ENCODE measurements around the gene BAIAP2.
"Not testable (repeated sequence)": the region's sequence is repeated elsewhere in the genome, so short reads cannot be mapped to it uniquely, and the experiment has no call there.

The BAIAP2 gene

GRCh38 chr17:81022344-81022676 lies 12.6 kb upstream of the BAIAP2 start:
- no peak for DNase-seq

GRCh38 chr17:81025065-81025740 lies 9.7 kb upstream of the BAIAP2 start:
- DNase-seq, result no peak

- no peak for DNase-seq
These were observed 9.2 kb upstream of the BAIAP2 start for GRCh38 chr17:81025741-81026129.

DNA sequence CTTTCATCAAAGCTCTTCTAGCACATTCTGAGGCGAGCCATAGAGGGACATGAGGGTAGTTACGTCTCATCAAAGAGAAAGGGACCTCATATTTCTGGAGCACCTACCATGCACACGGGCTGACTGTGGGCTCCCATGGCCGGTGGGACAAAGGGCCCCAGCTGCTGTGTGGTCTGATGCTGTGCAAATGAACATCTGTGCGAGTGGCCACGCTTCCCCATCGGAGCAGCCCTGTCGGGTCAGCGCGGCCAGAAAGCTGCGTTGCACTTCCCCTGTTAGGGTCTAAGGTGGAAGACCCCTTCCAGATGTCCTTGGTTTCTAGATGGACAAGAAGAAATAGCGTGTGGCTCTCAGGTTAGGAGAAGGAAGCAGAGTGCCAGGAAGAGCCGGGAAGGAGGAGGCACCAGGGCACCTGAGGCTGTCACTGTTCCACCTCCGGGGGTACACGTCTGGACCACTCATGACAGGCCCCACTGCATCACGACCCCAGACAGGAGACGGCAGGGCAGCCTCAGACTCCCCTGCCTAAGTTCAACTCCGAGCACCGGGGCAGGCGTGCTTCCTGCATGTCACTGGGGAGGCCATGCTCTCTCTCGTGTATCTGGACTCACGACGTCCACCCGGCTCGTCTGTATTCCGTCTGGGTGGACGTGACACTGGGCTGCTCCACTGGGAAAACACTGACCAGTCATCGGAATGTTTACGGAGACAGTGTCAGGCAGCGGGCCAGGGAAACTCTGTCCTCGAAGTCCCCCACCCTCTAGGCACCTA lies 8.5 kb upstream of the BAIAP2 start:
- DNase-seq, result no peak

DNA sequence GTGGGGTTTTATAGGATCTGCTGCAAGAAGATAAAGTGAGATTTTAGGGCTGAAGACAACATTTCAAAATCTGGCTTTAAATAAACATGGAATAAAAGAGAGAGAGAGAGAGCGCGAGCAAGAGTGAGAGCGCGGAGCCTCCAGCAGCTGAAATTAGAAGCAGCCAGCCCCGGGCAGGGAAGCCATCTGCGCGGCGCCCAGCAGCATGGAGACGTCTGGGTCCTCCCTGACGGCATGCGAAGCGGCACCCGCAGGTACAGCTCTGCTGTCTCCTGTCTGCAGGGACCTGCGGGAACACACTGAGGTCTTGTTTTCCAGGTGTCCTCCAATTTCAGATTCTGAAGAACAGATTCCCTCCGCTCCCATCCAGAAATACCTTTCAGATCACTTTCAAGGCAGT lies 7.9 kb upstream of the BAIAP2 start:
- no peak for DNase-seq

GRCh38 chr17:81027591-81028505 lies 7.1 kb upstream of the BAIAP2 start:
- no peak for DNase-seq

GRCh38 chr17:81028506-81028858 lies 6.5 kb upstream of the BAIAP2 start:
- no peak for DNase-seq

- DNase-seq, result no peak
These were observed 5.1 kb upstream of the BAIAP2 start for GRCh38 chr17:81029859-81030258.

DNA sequence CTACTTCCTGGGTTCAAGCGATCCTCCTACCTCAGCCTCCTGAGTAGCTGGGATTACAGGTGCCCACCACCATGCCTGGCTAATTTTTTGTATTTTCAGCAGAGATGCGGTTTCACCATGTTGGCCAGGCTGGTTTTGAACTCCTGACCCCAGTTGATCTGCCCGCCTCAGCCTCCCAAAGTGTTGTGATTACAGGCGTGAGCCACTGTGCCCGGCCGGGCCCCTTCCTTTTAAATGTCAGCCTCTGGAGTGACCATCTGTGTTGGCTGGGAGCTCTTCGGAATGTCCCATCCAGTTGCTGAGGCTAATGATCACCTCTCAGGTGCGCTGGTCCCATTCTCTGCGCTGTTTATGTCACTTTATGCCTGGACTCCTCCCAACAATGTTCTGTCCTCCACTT lies 4.6 kb upstream of the BAIAP2 start:
- not testable (repeated sequence) for DNase-seq

- DNase-seq, result no peak
These were observed 4.0 kb upstream of the BAIAP2 start for GRCh38 chr17:81030741-81031565.

DNA sequence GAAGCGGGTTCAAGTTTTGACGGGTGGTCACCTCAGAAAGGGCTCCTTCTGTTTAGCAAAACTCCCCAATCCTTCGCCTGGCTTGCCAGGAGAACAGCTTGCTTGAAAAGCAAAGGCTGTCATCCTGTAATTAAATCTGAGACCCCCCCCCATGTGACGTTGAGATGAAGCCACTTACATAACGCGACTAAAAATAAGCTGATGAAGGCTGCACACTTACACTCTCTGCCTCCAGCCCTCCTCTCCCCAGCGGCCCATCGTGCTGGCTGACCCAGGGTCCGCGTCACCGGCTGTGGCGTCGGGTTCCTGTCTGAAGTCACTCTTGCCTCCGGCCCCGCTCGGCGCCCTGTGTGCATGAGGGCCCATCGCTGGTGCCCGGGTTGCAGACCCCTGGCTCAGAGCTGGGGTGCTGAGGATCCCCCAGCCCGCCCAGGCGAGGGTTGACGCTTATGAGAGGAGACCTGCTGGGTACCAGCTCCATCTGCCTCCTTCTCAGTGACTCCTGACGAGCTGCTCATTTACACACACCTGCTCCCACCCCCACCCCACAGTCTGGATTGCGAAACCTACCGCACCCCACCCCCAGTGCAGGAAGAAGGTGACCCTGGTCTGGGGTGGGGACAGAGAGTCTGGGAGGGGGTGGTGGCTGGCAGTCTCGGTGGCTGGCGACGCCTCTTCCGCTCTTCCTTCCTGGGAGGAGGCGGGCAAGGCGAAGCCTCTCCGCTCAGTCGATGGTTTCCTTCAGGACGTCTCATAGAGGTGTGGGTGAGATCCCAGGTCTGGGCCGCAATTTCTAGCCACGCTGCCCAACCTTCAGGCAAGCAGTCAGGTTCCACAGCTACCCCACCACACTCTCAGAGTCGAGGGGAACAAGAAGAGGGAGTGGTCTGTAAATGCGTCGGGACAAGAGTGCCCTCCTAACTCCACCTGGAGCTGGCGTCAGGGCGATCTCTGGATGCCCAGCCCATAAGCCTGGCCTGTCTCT lies 3.1 kb upstream of the BAIAP2 start:
- no peak for DNase-seq

- no peak for DNase-seq
These were observed 2.1 kb upstream of the BAIAP2 start for GRCh38 chr17:81032641-81033480.

DNA sequence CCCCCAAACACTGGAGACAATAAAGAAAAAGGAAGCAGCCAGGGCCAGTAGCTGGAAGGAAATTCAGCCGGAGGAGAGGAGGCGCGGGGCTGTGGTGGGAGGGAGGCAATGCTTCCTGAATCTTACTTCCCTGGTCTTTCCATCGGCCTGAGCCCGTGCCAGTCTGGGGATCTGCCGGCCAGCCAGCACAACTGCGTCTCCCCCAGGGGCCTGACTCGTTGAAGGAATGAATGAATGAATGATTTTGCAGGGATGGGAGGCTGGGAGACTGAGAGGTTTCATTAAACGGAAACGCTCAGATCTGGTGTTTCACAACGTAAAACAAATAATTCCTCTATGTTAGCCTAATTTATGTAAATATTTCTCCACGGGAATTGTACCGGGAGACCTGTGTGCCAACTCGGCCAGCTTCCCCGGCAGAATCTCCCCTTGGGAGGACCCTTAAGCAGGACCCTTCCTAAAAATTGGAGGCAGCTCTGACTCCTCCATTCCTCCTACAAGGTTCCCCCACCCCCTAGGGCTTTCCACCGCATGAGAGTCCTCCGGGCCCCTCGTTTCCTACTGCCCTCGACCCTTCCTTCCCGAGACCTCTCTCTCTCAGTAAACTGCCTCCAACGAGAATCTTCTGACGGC lies 1.3 kb upstream of the BAIAP2 start:
- DNase-seq, result no peak

DNA sequence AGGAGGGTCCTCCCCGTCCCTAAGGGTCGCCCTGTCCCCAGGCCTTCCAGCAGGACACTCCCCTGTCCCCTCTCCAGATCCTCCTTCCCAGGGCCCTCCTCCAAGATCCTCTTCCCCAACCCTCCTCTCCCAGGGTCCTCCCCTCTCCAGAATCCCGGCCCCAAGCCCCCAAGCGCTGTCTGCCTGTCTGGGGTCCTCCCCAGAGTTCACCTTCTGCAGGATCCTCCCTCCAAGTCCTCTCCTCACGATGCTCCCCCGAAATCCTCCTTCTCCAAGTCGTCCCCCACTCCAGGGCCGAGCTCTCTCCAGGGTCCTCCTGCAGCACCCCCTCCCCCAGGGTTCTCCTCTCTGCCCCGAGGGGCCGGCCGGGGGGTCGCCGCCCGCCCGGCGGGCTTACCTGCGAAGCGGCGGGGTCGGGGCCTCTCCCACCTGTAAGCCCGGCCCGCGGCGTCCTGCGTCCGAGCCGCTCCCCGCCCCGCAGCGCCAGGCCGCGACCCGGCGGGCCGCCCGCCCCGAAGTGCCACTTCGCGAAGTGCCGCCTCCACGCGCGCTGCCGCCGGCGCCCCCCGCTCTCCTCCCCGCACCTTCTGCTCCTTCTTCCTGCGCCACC lies 678 bp upstream of the BAIAP2 start:
- no peak for DNase-seq

- DNase-seq, result no peak
These were observed 708 bp downstream of the BAIAP2 start for GRCh38 chr17:81035521-81036196.

DNA sequence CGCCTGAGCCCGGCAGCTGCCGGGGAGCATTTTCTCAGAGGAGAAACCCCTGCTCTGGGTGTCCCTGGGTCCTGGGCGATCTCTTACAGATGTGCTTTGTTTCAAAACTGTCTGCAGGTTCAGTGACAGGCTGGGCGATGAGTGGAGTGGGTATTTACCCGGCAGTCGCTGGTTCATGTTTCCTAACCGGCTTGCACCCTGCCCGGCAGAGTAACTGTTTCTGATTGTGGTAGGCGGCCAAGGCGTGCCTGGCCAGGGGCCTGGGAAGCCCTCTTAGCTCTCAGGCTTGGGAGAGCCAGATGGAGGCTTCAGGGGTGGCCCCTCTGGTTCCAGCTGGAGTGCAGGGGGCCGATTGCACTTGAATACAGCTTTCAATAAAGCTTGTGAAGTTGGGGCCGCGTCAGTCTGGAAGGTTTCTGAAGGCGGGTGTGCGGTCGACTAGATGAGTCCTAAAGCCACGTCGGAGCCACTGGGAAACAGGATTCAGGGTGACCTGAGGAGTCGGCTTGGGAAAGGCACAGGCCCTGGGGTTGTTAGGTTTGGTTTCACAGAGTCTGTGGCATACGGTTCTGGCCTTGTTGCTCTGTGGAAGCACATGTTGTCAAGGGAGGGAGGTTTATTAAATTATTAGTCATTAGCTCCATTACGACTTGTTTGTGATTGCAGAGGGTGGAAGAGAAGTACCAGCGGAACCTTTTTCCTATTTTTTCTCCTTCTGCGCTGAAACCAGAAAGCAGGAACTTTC lies 1.4 kb downstream of the BAIAP2 start:
- DNase-seq, result no peak

DNA sequence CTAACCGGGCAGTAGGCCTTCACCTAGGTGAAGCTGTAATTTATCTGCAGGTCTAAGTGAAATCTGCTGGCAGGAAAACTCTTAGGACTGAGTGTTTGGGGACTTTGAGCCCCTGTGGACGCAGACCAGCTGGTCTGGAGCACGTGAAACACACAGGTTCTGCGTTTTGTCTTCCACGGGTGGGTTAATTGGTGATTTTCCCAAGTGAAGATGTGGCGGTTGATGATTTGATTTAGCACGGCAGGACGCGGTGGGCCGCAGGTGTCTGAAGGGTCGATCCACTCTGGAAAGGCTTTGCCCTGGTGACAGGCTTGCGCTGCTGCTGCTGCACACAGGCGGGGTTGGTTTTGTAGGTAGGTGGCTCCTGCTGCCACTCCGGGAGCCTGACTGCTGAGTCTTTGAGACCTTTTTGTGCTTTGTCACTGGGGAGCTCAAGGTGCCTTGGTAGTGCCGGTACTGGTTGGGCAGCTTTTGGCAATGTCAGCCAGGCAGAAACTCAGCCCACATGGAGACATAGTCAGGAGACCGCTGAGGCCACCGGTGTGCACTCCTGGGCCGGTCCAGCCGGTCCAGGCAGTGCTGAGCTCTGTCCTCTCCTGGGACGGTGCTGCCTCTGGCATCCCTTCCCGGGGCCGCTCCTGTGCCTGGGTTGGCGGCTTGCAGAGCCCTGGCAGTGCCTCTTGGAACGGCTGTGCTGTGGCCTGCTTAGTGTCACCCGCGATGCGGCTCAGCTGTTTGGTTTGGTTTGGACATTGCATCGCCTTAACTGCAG lies 2.3 kb downstream of the BAIAP2 start:
- no peak for DNase-seq

Measured in activated gamma-delta T cell (primary cell).